Muscle layer of colon (tissue), 2 donors: ENCODE results near the gene LSM2.
"Not testable (repeated sequence)": the region's sequence is repeated elsewhere in the genome, so short reads cannot be mapped to it uniquely, and the experiment has no call there.

Experiments
- H3K27ac ChIP-seq: one replicate; pipeline ENCODE4 v1.7.0; 2013; ENCODE audit warnings: low read depth, mild to moderate bottlenecking, low read length, moderate library complexity
- H3K27me3 ChIP-seq, 2 donors: one replicate each; pipeline ENCODE4 v1.7.0; 2013; ENCODE audit warnings: low read length in 2 of 2, mild to moderate bottlenecking in 2 of 2; ENCODE audit not compliant: insufficient read depth in 2 of 2, control insufficient read depth in 1 of 2
- H3K36me3 ChIP-seq: one replicate; pipeline ENCODE4 v1.7.0; 2013; ENCODE audit warnings: mild to moderate bottlenecking, low read length; ENCODE audit not compliant: insufficient read depth
- H3K4me1 ChIP-seq: one replicate; pipeline ENCODE4 v1.7.0; 2013; ENCODE audit warnings: mild to moderate bottlenecking, low read length; ENCODE audit not compliant: insufficient read depth
- H3K4me3 ChIP-seq, 2 donors: one replicate each; pipeline ENCODE4 v1.7.0; 2013; ENCODE audit warnings: low read length in 2 of 2, low read depth in 1 of 2, mild to moderate bottlenecking in 1 of 2, moderate library complexity in 1 of 2
- H3K9ac ChIP-seq: one replicate; pipeline ENCODE4 v1.7.0; 2013; ENCODE audit warnings: low read length
- H3K9me3 ChIP-seq: one replicate; pipeline ENCODE4 v1.7.0; 2013; ENCODE audit warnings: mild to moderate bottlenecking, low read length
- donor health status: abdominal sarcoma.
- donor health status: Adenocarcinoma of cecum.

The LSM2 gene

DNA sequence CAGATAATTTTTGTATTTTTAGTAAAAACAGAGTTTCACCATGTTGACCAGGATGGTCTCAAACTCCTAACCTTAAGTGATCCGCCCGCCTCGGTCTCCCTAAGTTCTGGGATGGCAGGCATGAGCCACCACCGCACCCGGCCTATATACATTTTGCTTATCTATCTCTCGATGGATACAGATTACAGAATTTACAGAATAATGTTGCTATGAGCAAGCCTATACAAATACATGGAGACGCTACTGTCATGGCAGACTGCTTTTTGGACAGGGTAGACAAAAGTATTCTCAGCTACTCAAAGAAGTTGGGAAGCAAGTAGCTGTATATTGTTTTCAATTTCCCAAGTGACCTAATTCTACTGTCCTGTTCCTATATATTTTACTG, 6.7 kb upstream of the LSM2 start:
- H3K9ac ChIP-seq = peak overlapping the region; percentile 10
- no peaks in the 10 kb centered on the region for H3K9me3 ChIP-seq
- no peaks in the 10 kb centered on the region for H3K36me3 ChIP-seq
- peak overlapping the region; percentile 88 for H3K27ac ChIP-seq
- H3K4me1 ChIP-seq = peaks cover 18% of the 10 kb centered on the region
- peak overlapping the region in 1 of 2 donors; percentile 28 for H3K4me3 ChIP-seq
- H3K27me3 ChIP-seq = no peaks in the 10 kb centered on the region

DNA sequence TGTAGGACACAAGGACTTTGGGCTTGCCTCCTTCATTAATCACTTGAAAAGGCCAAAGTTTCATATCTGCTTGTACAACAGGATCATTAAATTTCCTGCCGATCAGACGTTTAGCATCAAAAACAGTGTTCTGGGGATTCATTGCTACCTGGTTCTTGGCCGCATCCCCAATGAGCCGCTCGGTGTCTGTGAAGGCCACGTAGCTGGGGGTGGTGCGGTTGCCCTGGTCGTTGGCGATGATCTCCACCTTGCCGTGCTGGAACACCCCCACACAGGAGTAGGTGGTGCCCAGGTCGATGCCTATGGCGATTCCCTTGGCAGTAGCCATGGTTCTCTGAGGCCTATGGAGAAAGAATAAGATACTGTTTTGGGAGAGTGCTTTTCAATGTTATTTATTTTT, 4.9 kb upstream of the LSM2 start:
- H3K9ac ChIP-seq = no peak overlapping the region
- no peaks in the 10 kb centered on the region for H3K9me3 ChIP-seq
- H3K36me3 ChIP-seq = no peaks in the 10 kb centered on the region
- H3K27me3 ChIP-seq = no peaks in the 10 kb centered on the region
- H3K4me1 ChIP-seq = peaks cover 9% of the 10 kb centered on the region
- no peak overlapping the region for H3K4me3 ChIP-seq
- no peak overlapping the region for H3K27ac ChIP-seq

GRCh38 chr6:31808599-31808998, 1.8 kb upstream of the LSM2 start:
- H3K27ac ChIP-seq, H3K9me3 ChIP-seq, H3K27me3 ChIP-seq, H3K36me3 ChIP-seq, H3K4me3 ChIP-seq, H3K9ac ChIP-seq: not testable (repeated sequence)
- H3K4me1 ChIP-seq = peaks cover 15% of the 10 kb centered on the region

- Histone ChIP-seq H3K27me3 (no peaks in the 10 kb centered on the region), H3K27ac (peak overlapping the region; percentile 95), H3K36me3 (peaks cover 7% of the 10 kb centered on the region), H3K9me3 (no peaks in the 10 kb centered on the region), H3K4me3 (peak overlapping the region; percentile 67 to 84), H3K4me1 (peaks cover 11% of the 10 kb centered on the region), H3K9ac (peak overlapping the region; percentile 99)
Measured at GRCh38 chr6:31805939-31806469, 762 bp downstream of the LSM2 start.

- peaks cover 15% of the 10 kb centered on the region for H3K36me3 ChIP-seq
- not testable (repeated sequence) for H3K9ac ChIP-seq, H3K27me3 ChIP-seq, H3K4me3 ChIP-seq, H3K27ac ChIP-seq, H3K9me3 ChIP-seq
- peaks cover 10% of the 10 kb centered on the region for H3K4me1 ChIP-seq
Measured at GRCh38 chr6:31801031-31801927, 5.5 kb downstream of the LSM2 start.

- H3K4me1 ChIP-seq = peaks cover 4% of the 10 kb centered on the region
- H3K27ac ChIP-seq = no peak overlapping the region
- peaks cover 15% of the 10 kb centered on the region for H3K36me3 ChIP-seq
- H3K9me3 ChIP-seq = no peaks in the 10 kb centered on the region
- no peaks in the 10 kb centered on the region for H3K27me3 ChIP-seq
- no peak overlapping the region for H3K4me3 ChIP-seq
- no peak overlapping the region for H3K9ac ChIP-seq
Measured at GRCh38 chr6:31799781-31800180, 7.0 kb downstream of the LSM2 start.

- peaks cover 8% of the 10 kb centered on the region for H3K36me3 ChIP-seq
- H3K27me3 ChIP-seq = no peaks in the 10 kb centered on the region
- peaks cover 11% of the 10 kb centered on the region for H3K4me1 ChIP-seq
- no peak overlapping the region for H3K27ac ChIP-seq
- H3K4me3 ChIP-seq = no peak overlapping the region
- no peak overlapping the region for H3K9ac ChIP-seq
- H3K9me3 ChIP-seq = no peaks in the 10 kb centered on the region
Measured at GRCh38 chr6:31797588-31797987, 9.2 kb downstream of the LSM2 start.

GRCh38 chr6:31796993-31797385, 9.8 kb downstream of the LSM2 start:
- no peak overlapping the region for H3K9ac ChIP-seq
- no peaks in the 10 kb centered on the region for H3K27me3 ChIP-seq
- peaks cover 11% of the 10 kb centered on the region for H3K4me1 ChIP-seq
- H3K9me3 ChIP-seq = no peaks in the 10 kb centered on the region
- H3K27ac ChIP-seq = no peak overlapping the region
- H3K4me3 ChIP-seq = no peak overlapping the region
- H3K36me3 ChIP-seq = peaks cover 8% of the 10 kb centered on the region

GRCh38 chr6:31795616-31796298, 11.0 kb downstream of the LSM2 start, which contains the start of gene VARS1:
Gene VARS1 (minus strand): TSS chr6:31795752. CDS start chr6:31795217, 535 bp downstream.
- Histone ChIP-seq H3K9me3 (no peaks in the 10 kb centered on the region), H3K36me3 (peaks cover 8% of the 10 kb centered on the region), H3K27me3 (no peaks in the 10 kb centered on the region), H3K27ac (peak within 1 kb of the TSS; percentile 95), H3K4me1 (peaks cover 11% of the 10 kb centered on the region), H3K4me3 (peak within 1 kb of the TSS; percentile 93 to 99), H3K9ac (peak within 1 kb of the TSS; percentile 94)

DNA sequence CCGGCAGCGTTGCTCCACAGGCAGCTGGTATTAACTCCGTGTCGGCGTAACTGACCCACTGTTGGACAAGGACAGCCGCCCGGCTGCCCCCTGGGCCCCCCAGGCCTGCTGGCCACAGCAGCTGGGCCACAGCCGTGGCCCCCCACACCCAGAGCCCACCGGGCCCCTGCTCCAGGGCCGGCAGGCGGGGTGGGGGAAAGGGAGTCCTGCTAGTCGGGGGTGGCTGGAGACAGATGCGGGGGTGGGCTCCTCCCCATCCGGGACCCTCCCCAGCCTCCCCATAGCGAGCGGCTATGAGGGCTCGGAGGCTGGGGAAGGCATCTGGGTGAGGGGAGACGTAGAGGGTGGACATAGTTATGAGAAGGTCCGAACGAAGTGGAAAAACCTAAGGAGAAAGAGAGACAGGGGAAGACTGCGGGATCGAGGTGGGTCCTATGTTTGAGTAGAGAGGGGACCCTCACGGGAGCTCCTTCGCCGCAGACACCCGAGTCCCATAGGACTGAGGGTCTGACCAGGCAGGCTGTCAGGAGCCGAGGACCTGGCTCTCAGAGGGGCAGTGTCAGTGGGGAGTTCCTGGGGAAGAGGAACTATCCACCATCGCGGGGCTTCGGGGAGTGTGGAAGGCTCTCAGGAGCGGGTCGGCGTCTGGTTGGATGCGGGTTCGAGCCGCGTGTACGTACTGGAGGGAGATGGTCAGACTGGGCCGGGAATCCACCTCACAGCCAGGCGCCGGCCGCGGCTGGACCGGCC, 11.7 kb downstream of the LSM2 start:
- Histone ChIP-seq H3K36me3 (peaks cover 8% of the 10 kb centered on the region), H3K27me3 (no peaks in the 10 kb centered on the region), H3K9ac (peak overlapping the region; percentile 94), H3K4me1 (peaks cover 11% of the 10 kb centered on the region), H3K9me3 (no peaks in the 10 kb centered on the region), H3K27ac (peak overlapping the region; percentile 95), H3K4me3 (peak overlapping the region; percentile 93 to 99)

DNA sequence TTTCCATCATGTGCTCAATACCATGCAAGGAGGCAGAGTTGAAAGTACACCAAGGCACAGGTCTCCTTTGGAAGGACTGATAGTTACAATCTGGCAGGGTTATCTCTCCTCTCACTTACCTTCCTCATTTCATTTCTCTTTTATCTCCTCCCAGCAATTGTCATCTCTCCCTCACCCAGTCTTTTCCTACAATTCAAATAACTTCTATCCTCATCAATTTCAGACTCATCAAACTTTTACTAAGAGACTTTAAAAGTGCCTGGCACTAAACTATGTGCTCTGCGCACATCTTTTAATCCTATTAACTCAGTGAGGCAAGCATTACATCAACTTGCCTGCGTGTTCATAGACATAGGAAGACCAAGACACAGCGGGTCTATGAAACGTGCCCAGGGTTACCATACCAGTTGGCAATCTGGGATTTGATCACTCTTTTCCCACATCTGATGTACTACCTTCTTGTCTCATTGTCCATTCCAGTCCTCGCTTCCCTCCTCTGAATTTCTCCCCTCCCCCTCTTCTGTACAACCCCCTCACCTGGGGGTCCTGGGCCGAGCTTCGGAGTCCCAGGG, 12.4 kb downstream of the LSM2 start:
- H3K27me3 ChIP-seq = no peaks in the 10 kb centered on the region
- peaks cover 8% of the 10 kb centered on the region for H3K36me3 ChIP-seq
- H3K9ac ChIP-seq = peak overlapping the region; percentile 94
- H3K27ac ChIP-seq = peak overlapping the region; percentile 95
- H3K4me3 ChIP-seq = peak overlapping the region; percentile 93 to 99
- peaks cover 11% of the 10 kb centered on the region for H3K4me1 ChIP-seq
- no peaks in the 10 kb centered on the region for H3K9me3 ChIP-seq
